Psoas muscle (tissue), 8 donors: ENCODE data around the gene ZMIZ1. TPM values are rescaled to one million over a fixed set of nuclear protein-coding genes. Genes with fewer than 3 reads are reported as not detected.

ENCODE experiments used
- ATAC-seq, 4 donors: fragments of 200-7000 bp; cut with Tn5 transposase; one replicate each; pipeline ENCODE4 v1.9.1; 2020; ENCODE audit warnings: moderate library complexity in 3 of 4, mild to moderate bottlenecking in 2 of 4
- DNase-seq, 2 donors: peaks; one replicate each; pipeline ENCODE4 v3.0.0-alpha.2; 2020
- H3K27ac ChIP-seq: fragments of 200-600 bp; one replicate; pipeline ENCODE4 v1.8.0; 2022
- H3K27me3 ChIP-seq, 3 donors: fragments of 200-600 bp in 1 of 3; one replicate each; pipeline versions ENCODE4 v1.6.1 to v1.8.0; 2013 to 2022; ENCODE audit warnings: low read length in 2 of 3, mild to moderate bottlenecking in 2 of 3, moderate library complexity in 1 of 3; ENCODE audit not compliant: insufficient read depth in 3 of 3
- H3K36me3 ChIP-seq, 2 donors: fragments of 200-600 bp in 1 of 2; one replicate each; pipeline versions ENCODE4 v1.6.1 to v1.8.0; 2013 to 2022; ENCODE audit warnings: low read depth in 1 of 2, mild to moderate bottlenecking in 1 of 2, moderate library complexity in 1 of 2; ENCODE audit not compliant: insufficient read depth in 1 of 2
- H3K4me1 ChIP-seq: fragments of 200-600 bp; one replicate; pipeline ENCODE4 v1.8.0; 2022
- H3K4me3 ChIP-seq: fragments of 200-600 bp; one replicate; pipeline ENCODE4 v1.8.0; 2022; ENCODE audit warnings: mild to moderate bottlenecking
- H3K9me3 ChIP-seq: fragments of 200-600 bp; one replicate; pipeline ENCODE4 v1.8.0; 2022
- WGBS, 3 donors: extraction: QIAGEN DNeasy Blood & Tissue Kit; methylation state at CpG; one replicate each; pipeline versions ENCODE4 v1.1.6 to v1.1.7; 2013; 5-methylcytosine and 5-hydroxymethylcytosine counted together
- intact Hi-C, 2 donors: fragments of 100-400 bp; cut with DNase I; formaldehyde crosslinking; loops; one replicate each; pipeline versions ENCODE4 v1.11.0 to v1.14.2; 2022
- polyA plus RNA-seq, 3 donors: library from polyadenylated mRNA; stranded (reverse); fragments of 200-250 nt; gene quantifications; one replicate each; pipeline ENCODE4 v1.2.3, GENCODE V29; 2013
- total RNA-seq, 4 donors: library from RNA; stranded (reverse); fragmentation: NEBNext Ultra II Directional in 2 of 4; extraction: Animal tissue kit (Norgen Biotek cat#: 25700) in 2 of 4; gene quantifications; one replicate each; pipeline versions ENCODE4 v1.2.1 to v1.2.4, GENCODE V29; 2021 to 2023
- TF ChIP-seq, protein P1 (sequence below): fragments of 200-600 bp; IDR thresholded peaks from one replicate; pipeline ENCODE4 v1.8.0; 2022; ENCODE audit warnings: antibody characterized with exemption
- donor health status: healthy with polysubstance abuse.
- donor health status: DM: no; HTN: no; CAD: no; lungs with moderate emphysema.
- donor health status: Bipolar disorder and iron deficiency.
- donor health status: healthy.
- donor health status: DM: yes; HTN: yes; CAD: no.
- donor health status: DM: no; HTN: no; CAD: no.
- donor health status: DM: no; HTN: no; CAD: no.
- donor health status: DM: yes; HTN: yes; CAD: no.

ZMIZ1 gene
- total and polyA plus RNA-seq, 7 donors, result 10.4 to 37.6 (median 30.0) TPM

DNA sequence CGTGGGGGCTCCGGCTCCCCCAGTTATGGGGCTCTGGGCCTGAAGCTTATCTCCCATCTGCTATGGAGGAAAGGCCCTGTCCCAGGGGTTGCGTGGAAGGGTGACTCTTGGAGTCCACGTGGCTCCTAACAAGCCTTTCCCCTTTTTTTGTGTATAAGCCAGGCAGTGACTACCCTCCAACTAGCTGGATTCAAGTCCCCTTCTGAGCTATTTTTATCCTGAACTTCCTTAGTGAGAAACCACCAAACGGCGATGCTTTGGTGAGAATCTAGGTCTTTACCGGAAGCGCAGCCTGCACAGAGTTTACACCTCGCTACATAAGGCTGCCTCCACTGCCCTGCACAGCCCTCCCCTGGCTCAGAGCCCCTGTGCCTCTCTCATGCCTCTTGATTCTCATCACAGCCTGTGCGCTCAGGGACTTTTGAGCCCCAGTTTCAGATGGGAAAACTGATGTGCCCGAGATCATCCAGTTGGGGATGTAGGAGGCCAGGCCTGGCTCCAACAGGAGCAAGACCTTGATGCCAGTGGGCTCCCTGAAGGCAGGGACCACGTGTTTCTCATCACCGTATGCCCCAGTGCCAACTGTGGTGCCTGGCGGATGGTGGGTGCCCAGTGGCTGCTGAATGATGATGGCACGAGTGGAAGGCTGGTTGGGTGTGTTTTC, 176.2 kb downstream of the ZMIZ1 start:
- Histone ChIP-seq H3K4me1 (peaks cover 79% of the 10 kb centered on the region), H3K36me3 (no peaks in the 10 kb centered on the region), H3K27ac (peak overlapping the region; percentile 73), H3K9me3 (no peaks in the 10 kb centered on the region), H3K27me3 (no peaks in the 10 kb centered on the region), H3K4me3 (peak overlapping the region; percentile 67)
- intact Hi-C loops, result no loop called here
- ATAC-seq, result no peak
- TF ChIP-seq, protein P1, sequence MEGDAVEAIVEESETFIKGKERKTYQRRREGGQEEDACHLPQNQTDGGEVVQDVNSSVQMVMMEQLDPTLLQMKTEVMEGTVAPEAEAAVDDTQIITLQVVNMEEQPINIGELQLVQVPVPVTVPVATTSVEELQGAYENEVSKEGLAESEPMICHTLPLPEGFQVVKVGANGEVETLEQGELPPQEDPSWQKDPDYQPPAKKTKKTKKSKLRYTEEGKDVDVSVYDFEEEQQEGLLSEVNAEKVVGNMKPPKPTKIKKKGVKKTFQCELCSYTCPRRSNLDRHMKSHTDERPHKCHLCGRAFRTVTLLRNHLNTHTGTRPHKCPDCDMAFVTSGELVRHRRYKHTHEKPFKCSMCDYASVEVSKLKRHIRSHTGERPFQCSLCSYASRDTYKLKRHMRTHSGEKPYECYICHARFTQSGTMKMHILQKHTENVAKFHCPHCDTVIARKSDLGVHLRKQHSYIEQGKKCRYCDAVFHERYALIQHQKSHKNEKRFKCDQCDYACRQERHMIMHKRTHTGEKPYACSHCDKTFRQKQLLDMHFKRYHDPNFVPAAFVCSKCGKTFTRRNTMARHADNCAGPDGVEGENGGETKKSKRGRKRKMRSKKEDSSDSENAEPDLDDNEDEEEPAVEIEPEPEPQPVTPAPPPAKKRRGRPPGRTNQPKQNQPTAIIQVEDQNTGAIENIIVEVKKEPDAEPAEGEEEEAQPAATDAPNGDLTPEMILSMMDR, result no peak
- 73 to 76% (median 75%) methylated on average over 15 of the region's 15 CpGs for WGBS, 3 donors
- no peak for DNase-seq

DNA sequence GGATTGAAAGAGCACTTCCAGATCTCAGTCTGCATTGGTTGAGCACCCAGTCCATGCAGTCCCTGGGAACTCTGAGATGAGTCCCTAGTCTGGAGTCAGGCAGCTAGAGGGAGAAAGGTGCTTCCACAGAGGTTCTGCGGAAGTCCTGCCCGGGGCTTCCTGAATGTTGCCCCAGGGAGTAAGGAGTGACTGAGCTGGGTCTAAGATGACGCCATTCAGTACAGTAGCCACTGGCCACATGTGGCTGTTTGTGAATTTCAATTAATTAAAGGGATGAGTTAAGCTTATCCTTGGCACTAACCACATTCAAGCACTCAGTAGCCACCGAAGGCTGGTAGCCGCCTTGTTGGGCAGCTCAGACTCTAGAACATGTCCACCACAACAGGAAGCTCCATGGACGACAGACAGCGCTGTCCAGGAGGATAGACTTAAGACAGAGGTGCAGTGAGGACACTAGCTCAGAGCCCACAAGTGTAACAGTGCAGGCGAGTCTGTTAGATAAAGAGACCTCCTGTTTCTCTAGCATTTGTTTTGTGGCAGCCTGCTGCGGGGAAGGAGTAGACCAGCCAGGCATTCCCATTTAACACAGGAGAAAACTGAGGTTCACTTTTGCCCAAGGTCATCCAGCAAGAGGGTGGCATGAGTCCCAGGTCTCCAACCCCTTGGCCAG, 176.9 kb downstream of the ZMIZ1 start:
- Histone ChIP-seq H3K36me3 (no peaks in the 10 kb centered on the region), H3K27ac (peak overlapping the region; percentile 73), H3K4me3 (peak overlapping the region; percentile 30), H3K9me3 (no peaks in the 10 kb centered on the region), H3K27me3 (no peaks in the 10 kb centered on the region), H3K4me1 (peaks cover 73% of the 10 kb centered on the region)
- intact Hi-C loops, result no loop called here
- DNase-seq (no peak), ATAC-seq (no peak)
- TF ChIP-seq, protein P1, result no peak
- WGBS, 3 donors, result 62 to 72% (median 72%) methylated on average over 9 of the region's 9 CpGs

DNA sequence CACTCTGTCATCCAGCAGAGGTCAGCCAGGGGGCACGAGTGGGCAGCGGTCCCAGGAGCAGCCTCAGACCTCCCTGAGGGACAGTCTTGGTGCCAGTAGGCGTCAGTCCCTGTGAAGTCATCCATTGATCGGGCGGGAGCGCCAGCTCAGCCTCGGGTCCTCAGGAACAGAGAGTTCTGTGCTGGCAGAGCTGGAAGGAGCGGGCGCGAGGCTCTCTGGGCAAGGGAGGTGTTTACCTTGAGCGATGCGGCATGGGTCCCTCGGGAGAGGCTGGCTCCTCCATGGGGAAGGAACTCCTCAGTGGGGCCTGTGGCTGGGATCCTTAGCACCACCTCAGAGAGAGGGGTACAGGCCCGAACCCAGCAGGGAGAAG, 177.4 kb downstream of the ZMIZ1 start:
- 14 to 24% (median 21%) methylated on average over 13 to 14 of the region's 14 CpGs for WGBS, 3 donors
- TF ChIP-seq, protein P1, result no peak
- intact Hi-C loops, result no loop called here
- Histone ChIP-seq H3K4me3 (peak overlapping the region; percentile 30), H3K4me1 (peaks cover 68% of the 10 kb centered on the region), H3K36me3 (no peaks in the 10 kb centered on the region), H3K27ac (peak overlapping the region; percentile 73), H3K9me3 (no peaks in the 10 kb centered on the region), H3K27me3 (no peaks in the 10 kb centered on the region)
- DNase-seq (peak; percentile 79 to 89), ATAC-seq (peak; percentile 41 to 77 (median 68))

DNA sequence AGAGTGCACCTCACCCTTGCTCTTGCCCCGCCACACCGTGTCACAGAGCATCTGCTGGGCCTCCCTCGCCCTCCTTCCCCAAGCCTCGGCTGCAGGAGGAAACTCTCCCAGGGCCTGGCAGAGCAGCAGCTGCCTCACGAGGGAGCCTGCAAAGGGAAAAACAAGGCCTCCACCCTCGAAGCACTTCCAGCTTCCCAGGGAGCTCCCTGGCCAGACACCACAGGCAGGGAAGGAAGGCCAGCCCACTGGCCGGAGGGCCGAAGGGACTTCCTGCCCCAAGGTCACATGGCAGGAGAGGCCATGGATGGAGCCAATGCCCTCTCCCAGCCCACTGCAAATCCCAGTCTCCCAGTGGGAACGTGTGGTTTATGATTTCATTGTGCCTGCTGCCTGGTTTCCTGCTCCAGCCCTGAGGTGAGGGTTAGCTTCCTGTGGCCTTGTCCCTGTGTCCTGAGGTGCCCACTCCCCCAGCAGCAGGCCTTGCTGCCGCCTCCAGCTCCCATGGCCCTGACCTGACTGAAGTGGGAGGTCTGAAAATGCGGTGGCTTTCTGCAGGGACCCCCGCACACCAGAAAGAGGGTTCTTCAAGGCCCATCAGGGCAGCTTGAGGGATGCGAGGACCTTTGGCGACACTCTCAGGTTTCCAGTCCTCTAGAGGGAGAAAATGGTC, 178.0 kb downstream of the ZMIZ1 start:
- peak overlapping the region; percentile 73 for H3K27ac ChIP-seq
- intact Hi-C loops, result no loop called here
- DNase-seq, result peak; percentile 77 to 82
- no peaks in the 10 kb centered on the region for H3K9me3 ChIP-seq
- WGBS, 3 donors, result 38 to 62% (median 52%) methylated on average over 14 of the region's 14 CpGs
- peak in 3 of 4 donors; percentile 17 to 19 (median 19) for ATAC-seq
- H3K36me3 ChIP-seq, result no peaks in the 10 kb centered on the region
- peak overlapping the region; percentile 30 for H3K4me3 ChIP-seq
- H3K4me1 ChIP-seq, result peaks cover 63% of the 10 kb centered on the region
- no peaks in the 10 kb centered on the region for H3K27me3 ChIP-seq
- TF ChIP-seq, protein P1, result no peak
